ENCODE measurements around the gene ACTN2.
A peak's percentile ranks its signal among the peaks of the same experiment; 100 is the strongest.

The ACTN2 gene

GRCh38 chr1:236692128-236692527, 5.8 kb downstream of the ACTN2 start:
- no peak for DNase-seq

GRCh38 chr1:236692742-236693141, 6.4 kb downstream of the ACTN2 start:
- no peak for DNase-seq

GRCh38 chr1:236699366-236699765, 13.1 kb downstream of the ACTN2 start:
- DNase-seq: no peak

GRCh38 chr1:236700903-236701302, 14.6 kb downstream of the ACTN2 start:
- DNase-seq: no peak

- no peak for DNase-seq
Observed at GRCh38 chr1:236701782-236702181, 15.5 kb downstream of the ACTN2 start.

GRCh38 chr1:236702791-236703394, 16.6 kb downstream of the ACTN2 start:
- DNase-seq: no peak

- no peak for DNase-seq
Observed at GRCh38 chr1:236705771-236706170, 19.5 kb downstream of the ACTN2 start.

- DNase-seq: no peak
Observed at GRCh38 chr1:236706183-236706582, 19.9 kb downstream of the ACTN2 start.

GRCh38 chr1:236710328-236710892, 24.1 kb downstream of the ACTN2 start:
- no peak for DNase-seq

GRCh38 chr1:236716160-236716559, 29.9 kb downstream of the ACTN2 start:
- DNase-seq: no peak

- no peak for DNase-seq
Observed at GRCh38 chr1:236717811-236718210, 31.5 kb downstream of the ACTN2 start.

- no peak for DNase-seq
Observed at GRCh38 chr1:236718328-236718727, 32.0 kb downstream of the ACTN2 start.

- DNase-seq: no peak
Observed at GRCh38 chr1:236720206-236720605, 33.9 kb downstream of the ACTN2 start.

GRCh38 chr1:236720611-236721010, 34.3 kb downstream of the ACTN2 start:
- no peak for DNase-seq

- no peak for DNase-seq
Observed at GRCh38 chr1:236724049-236724448, 37.8 kb downstream of the ACTN2 start.

GRCh38 chr1:236724506-236724905, 38.2 kb downstream of the ACTN2 start:
- DNase-seq: no peak

GRCh38 chr1:236725668-236726067, 39.4 kb downstream of the ACTN2 start:
- DNase-seq: no peak

GRCh38 chr1:236727521-236727920, 41.2 kb downstream of the ACTN2 start:
- DNase-seq: no peak

- DNase-seq: peak; percentile 19
Observed at GRCh38 chr1:236728752-236729151, 42.5 kb downstream of the ACTN2 start.

- no peak for DNase-seq
Observed at GRCh38 chr1:236733653-236734052, 47.4 kb downstream of the ACTN2 start.

GRCh38 chr1:236734141-236734765, 48.0 kb downstream of the ACTN2 start:
- no peak for DNase-seq

- DNase-seq: no peak
Observed at GRCh38 chr1:236736761-236737160, 50.5 kb downstream of the ACTN2 start.

- no peak for DNase-seq
Observed at GRCh38 chr1:236741753-236742152, 55.5 kb downstream of the ACTN2 start.

- DNase-seq: no peak
Observed at GRCh38 chr1:236742421-236743160, 56.3 kb downstream of the ACTN2 start.

Data from NK-92 treated with Interleukin-12 subunit alpha and Interleukin-12 subunit beta, amount 100 ng/mL, for 24 hours (cell line).